ENCODE data around the gene RCL1.

RCL1 gene

GRCh38 chr9:4801156-4801555, 8.4 kb downstream of the RCL1 start:
- Histone ChIP-seq H3K79me2 (ENCODE audit: low read length) (peaks cover 100% of the 10 kb centered on the region), H3K4me2 (ENCODE audit: low read depth, low read length) (no peak overlapping the region), H2AFZ (ENCODE audit: low read length) (no peak overlapping the region), H3K27ac (ENCODE audit: low read length) (no peak overlapping the region), H3K36me3 (replicated peaks; ENCODE audit: insufficient read depth, low read length) (no peaks in the 10 kb centered on the region; the same call in 1 of the 2 replicates), H3F3A (ENCODE audit: insufficient read depth, low read length) (no peaks in the 10 kb centered on the region), H3K4me3 (ENCODE audit: low read length) (no peak overlapping the region), H3K27me3 (replicated peaks; ENCODE audit: insufficient read depth, low read length) (no peaks in the 10 kb centered on the region), H3K9me2 (replicated peaks; ENCODE audit: insufficient read depth, low read length) (no peaks in the 10 kb centered on the region), H4K20me1 (ENCODE audit: insufficient read depth, low read length) (peaks cover 20% of the 10 kb centered on the region; the same call in 1 of the 2 replicates), H3K9me3 (replicated peaks; ENCODE audit: insufficient read depth, low read length) (no peaks in the 10 kb centered on the region), H3K9ac (ENCODE audit: low read length) (no peak overlapping the region), H3K4me1 (ENCODE audit: low read length) (0 out of 2 replicates have a peak, but pooled peaks cover 9% of the 10 kb centered on the region)
- no peak for DNase-seq
- no peak for TF ChIP-seq CTCF (IDR thresholded peaks at IDR 0.05; ENCODE audit: low read length)
- TF ChIP-seq EZH2 (optimal IDR thresholded peaks at IDR 0.05; ENCODE audit: low read depth, low read length), result no peak
- TF ChIP-seq EZH2phosphoT487 (IDR thresholded peaks at IDR 0.05; ENCODE audit: low read length), result no peak

- H3K4me1 ChIP-seq (ENCODE audit: low read length), result no peaks in the 10 kb centered on the region
- H3K9me2 ChIP-seq (replicated peaks; ENCODE audit: insufficient read depth, low read length), result no peaks in the 10 kb centered on the region
- TF ChIP-seq CTCF (IDR thresholded peaks at IDR 0.05; ENCODE audit: low read length) (no peak), EZH2phosphoT487 (IDR thresholded peaks at IDR 0.05; ENCODE audit: low read length) (no peak), EZH2 (optimal IDR thresholded peaks at IDR 0.05; ENCODE audit: low read depth, low read length) (no peak)
- DNase-seq, result no peak
- no peak overlapping the region for H3K9ac ChIP-seq (ENCODE audit: low read length)
- no peaks in the 10 kb centered on the region; the same call in 1 of the 2 replicates for H3K36me3 ChIP-seq (replicated peaks; ENCODE audit: insufficient read depth, low read length)
- H3K79me2 ChIP-seq (ENCODE audit: low read length), result peaks cover 100% of the 10 kb centered on the region
- no peak overlapping the region for H3K4me3 ChIP-seq (ENCODE audit: low read length)
- H3K4me2 ChIP-seq (ENCODE audit: low read depth, low read length), result no peak overlapping the region
- no peaks in the 10 kb centered on the region for H3K9me3 ChIP-seq (replicated peaks; ENCODE audit: insufficient read depth, low read length)
- no peaks in the 10 kb centered on the region for H3F3A ChIP-seq (ENCODE audit: insufficient read depth, low read length)
- no peaks in the 10 kb centered on the region for H4K20me1 ChIP-seq (ENCODE audit: insufficient read depth, low read length)
- no peak overlapping the region for H2AFZ ChIP-seq (ENCODE audit: low read length)
- no peak overlapping the region for H3K27ac ChIP-seq (ENCODE audit: low read length)
- H3K27me3 ChIP-seq (replicated peaks; ENCODE audit: insufficient read depth, low read length), result no peaks in the 10 kb centered on the region
These were observed 11.2 kb downstream of the RCL1 start for GRCh38 chr9:4803670-4804530.

- Histone ChIP-seq H3K9me2 (replicated peaks; ENCODE audit: insufficient read depth, low read length) (no peaks in the 10 kb centered on the region), H3K4me3 (ENCODE audit: low read length) (no peak overlapping the region), H3K27me3 (replicated peaks; ENCODE audit: insufficient read depth, low read length) (no peaks in the 10 kb centered on the region), H4K20me1 (ENCODE audit: insufficient read depth, low read length) (no peaks in the 10 kb centered on the region), H3K79me2 (ENCODE audit: low read length) (peaks cover 100% of the 10 kb centered on the region), H3K27ac (ENCODE audit: low read length) (no peak overlapping the region), H3K4me2 (ENCODE audit: low read depth, low read length) (no peak overlapping the region), H2AFZ (ENCODE audit: low read length) (no peak overlapping the region), H3F3A (ENCODE audit: insufficient read depth, low read length) (no peaks in the 10 kb centered on the region), H3K4me1 (ENCODE audit: low read length) (no peaks in the 10 kb centered on the region), H3K9ac (ENCODE audit: low read length) (no peak overlapping the region), H3K9me3 (replicated peaks; ENCODE audit: insufficient read depth, low read length) (no peaks in the 10 kb centered on the region), H3K36me3 (replicated peaks; ENCODE audit: insufficient read depth, low read length) (no peaks in the 10 kb centered on the region; the same call in 1 of the 2 replicates)
- TF ChIP-seq EZH2 (optimal IDR thresholded peaks at IDR 0.05; ENCODE audit: low read depth, low read length), result no peak
- TF ChIP-seq CTCF (IDR thresholded peaks at IDR 0.05; ENCODE audit: low read length), result no peak
- TF ChIP-seq EZH2phosphoT487 (IDR thresholded peaks at IDR 0.05; ENCODE audit: low read length), result no peak
- DNase-seq, result no peak
These were observed 11.8 kb downstream of the RCL1 start for GRCh38 chr9:4804531-4805016.
